HG03060 (cell line): Measurements from ENCODE around the gene SH3TC2.

Experiments
- ATAC-seq: cut with Tn5 transposase; IDR thresholded peaks from one replicate; pipeline ENCODE4 v1.9.1; 2021; ENCODE audit warnings: low read depth, moderate number of reproducible peaks; ENCODE audit not compliant: unreplicated experiment

SH3TC2 gene

DNA sequence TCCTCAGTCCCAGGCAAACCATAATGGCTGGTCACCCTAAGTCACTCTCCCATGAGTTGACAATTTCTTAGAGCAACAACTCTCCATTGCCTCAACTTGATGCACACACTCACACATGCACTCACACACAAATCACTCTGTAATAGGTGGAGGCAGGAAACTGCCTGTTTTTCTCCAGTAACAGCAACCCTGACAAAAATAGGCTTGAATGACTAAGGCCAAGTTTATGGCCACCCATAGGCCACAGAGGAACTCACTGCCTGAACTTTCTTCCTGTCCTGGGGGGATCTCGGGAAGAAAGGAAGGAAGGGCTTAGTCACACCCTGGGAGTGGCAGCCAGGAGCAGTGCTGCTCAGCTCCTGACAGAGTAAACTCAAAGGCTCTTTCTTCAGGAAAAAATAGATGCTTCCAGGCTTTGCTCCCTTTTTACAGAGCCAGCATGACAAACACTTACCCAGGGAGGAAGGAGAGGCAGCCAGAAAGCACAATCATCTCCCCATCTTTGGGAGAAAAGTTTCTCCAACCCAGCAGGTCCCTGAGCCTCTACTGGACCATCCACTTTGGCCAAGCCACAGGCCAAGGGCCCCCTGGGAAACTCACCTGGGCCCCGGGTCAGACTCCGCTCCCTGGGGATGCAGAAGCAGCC, 368 bp downstream of the SH3TC2 start:
- ATAC-seq = no peak

DNA sequence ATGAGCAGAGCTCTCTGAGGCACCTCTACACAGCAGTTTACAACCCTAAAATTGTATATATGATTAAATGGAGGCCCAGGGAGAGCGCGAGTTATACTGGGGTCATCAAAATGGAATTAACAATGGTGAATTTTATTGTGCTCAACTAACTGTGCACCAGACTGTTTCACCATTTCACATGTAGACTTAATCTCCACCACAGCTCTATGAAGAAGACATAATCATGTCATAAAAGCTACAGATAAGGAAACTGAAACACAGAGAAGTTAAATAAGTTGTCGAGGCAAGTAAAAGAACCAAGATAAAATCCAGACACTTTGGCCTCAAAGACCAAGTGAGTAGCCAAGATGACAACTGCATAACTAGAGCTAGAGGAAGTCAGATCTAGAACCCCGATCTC, 1.5 kb downstream of the SH3TC2 start:
- no peak for ATAC-seq

DNA sequence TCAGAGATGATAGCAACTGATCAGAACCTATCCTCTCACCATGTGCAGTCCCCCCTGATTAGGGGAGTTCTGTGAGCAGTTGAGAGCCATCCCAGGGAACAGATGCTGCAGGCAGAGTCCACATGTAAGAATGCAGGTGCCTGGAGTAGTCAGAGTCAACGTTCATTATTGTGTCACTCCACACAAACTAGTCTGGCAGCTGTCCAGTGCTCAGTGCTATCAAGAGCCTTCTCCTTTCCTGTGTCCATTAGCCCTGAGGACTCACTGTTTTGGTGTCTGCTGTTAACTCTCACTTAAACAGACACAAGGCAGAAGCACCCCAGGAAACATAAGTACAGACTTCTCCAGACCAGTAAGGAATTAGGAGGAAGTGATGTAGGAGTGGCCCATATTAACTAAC, 2.5 kb downstream of the SH3TC2 start:
- ATAC-seq = no peak

DNA sequence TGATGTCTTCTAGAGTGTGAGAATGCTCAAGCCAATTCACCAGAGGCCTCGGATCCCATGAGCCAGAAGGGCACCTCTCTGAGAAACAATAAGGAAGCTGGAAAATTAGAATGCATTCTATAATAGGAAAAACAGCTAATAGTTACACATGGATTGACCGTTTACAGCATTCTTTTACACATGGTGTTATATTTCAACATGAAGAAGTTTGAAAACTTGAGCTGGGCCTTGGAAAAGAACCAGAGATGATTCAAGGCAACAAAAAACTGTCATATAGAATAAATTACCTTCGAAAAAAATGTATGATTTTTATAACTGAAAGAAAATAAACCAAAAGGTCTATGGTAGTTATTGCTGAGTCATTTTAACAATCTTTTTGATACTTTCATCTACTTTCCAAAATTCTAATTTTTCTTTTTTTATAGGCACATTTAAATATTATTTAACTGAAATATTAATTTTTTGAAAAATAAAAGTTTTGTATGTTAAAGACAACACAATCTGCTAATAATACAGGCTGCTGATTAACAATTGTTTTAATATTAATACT, 6.2 kb downstream of the SH3TC2 start:
- no peak for ATAC-seq

DNA sequence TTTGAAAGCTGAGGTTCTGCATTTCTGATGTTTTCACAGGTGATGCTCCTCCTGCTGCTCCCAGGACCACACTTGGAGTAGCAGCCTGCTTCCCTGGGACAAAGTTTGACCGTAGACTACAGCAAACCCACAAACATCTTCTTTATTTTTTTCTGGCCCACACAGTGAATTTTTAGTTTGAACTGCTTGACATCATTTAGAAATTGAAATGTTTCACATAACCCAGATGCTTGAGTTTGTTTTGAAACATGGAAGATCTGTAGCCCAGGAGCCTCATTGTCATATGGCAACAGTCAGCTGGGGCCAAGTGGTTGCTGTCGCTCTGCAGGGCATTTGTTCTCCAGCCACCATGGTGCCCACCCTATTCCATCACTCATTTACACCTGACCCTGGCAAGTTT, 8.4 kb downstream of the SH3TC2 start:
- no peak for ATAC-seq

DNA sequence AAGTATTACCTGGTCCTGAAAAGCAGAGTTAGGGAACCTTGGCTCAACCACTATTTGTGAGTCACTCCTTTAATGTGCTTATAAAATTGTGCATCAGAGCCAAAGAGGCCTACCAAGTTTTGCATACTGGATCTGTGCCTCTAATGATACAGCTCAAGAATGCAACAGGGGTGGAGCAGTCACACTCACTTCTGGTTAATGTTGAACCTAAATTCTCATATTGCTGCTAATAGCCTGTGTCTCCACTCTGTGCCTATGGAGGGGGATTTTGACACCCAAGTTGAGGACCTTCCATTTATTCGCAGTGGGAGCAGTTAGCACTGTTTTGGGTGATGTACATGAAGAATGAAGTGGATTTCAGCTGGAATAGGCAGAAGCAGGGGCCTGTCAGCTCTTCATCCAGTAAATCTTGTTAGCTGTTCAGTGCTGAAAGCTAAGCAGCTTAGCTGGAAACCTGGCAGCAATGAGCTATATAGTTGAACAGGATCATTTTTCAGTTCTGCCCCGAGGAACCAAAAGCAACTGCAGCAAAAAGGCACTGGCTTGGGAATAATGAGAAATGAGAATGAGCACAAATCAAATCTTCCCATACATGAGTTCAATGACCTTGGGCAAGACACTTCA, 9.7 kb downstream of the SH3TC2 start:
- ATAC-seq = no peak

DNA sequence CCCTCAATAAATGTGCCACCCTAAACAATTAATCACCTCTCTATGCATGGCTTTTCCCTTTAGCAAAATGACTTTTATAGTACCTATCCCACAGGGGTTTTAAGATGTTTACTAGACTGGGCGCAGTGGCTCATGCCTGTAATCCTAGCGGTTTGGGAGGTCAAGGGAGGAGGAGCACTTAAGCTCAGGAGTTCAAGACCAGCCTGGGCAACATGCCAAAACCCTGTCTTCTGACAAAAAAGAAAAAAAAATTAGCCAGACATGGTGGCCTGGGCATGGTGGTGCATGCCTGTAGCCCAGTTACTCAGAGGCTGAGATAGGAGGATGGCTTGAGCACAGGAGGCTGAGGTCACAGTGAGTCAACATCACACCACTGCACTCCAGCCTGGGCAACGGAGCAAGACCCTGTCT, 13.5 kb downstream of the SH3TC2 start:
- ATAC-seq = no peak

DNA sequence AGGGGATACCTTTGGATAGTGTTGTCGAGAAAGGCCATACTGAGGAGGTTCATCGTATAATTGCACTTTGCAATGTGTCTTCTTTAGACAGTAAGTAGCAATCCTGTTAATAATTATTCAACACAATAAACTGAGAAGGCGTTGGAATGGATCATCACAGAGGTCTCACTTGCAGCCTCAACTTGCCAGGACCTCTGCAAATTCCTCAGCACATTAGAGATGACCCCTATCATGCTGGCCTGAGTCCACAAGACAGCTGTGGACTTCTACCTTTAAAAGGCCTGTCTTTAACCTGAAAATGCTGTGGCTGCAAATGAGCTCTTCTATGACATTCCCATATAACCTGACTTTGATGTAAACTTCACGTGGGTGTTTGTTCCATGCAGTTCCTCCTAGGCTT, 14.1 kb downstream of the SH3TC2 start:
- no peak for ATAC-seq

DNA sequence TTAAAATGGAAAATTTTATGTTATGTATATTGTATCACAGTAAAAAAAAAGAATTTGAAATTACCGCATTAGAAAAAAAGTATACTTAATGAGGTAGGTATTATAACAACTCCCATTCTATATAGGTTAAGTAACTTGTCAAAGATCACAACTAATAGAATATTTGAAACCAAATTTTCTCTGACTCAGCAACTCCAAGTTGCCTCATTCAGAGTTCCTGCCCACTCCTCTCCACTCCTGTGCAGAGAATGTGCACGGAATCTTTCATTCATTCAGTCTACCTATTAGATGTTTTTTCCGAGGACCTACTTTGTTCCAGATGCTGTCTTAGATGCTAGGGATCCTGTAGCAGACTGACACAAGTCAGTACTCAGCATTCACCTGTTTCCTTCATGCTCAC, 15.4 kb downstream of the SH3TC2 start:
- no peak for ATAC-seq

DNA sequence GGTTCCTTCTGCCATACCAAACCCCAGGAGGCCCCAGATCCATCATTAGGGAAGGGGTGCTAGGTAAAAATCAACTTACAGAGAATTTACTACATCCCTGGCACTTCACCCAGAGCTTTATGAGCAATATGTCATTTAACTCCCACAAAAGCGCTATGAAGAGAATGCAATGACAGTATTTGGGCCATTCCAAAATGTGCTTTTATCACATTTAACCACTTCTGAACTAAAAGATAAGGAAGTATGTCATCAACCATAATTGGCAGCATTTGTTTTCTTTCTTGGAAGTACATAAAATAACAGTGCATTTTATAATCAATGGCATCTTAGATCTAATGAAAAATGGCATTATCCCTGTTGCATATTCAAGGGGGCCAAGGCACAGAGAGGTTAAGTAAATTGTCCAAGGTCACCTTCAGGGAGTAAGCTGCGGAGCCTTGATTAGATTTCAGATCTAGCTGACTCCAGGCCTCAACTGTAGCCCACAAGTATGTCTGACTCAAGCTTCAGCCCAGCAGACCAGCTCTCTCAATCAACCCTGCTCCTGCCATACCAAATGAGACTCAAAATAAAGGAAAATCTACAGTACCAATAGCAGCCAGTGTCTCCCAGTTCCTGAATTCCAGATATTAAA, 16.5 kb downstream of the SH3TC2 start:
- no peak for ATAC-seq

DNA sequence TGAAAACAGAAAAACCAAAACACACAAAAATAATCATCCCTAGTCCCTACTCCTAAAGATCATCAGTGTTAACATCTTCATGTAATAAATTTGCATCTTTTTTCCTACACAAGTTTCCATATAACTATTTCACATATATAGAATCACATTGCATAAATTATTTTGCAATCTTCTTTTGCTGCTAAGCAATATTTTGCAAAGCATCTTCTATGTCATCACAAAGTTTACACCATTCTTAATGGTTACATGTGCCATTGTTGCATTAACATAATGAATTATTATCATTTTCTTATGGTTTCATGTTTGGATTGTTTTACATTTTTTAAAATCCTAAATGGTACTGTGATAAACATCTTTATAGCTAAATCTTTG, 17.8 kb downstream of the SH3TC2 start:
- no peak for ATAC-seq

DNA sequence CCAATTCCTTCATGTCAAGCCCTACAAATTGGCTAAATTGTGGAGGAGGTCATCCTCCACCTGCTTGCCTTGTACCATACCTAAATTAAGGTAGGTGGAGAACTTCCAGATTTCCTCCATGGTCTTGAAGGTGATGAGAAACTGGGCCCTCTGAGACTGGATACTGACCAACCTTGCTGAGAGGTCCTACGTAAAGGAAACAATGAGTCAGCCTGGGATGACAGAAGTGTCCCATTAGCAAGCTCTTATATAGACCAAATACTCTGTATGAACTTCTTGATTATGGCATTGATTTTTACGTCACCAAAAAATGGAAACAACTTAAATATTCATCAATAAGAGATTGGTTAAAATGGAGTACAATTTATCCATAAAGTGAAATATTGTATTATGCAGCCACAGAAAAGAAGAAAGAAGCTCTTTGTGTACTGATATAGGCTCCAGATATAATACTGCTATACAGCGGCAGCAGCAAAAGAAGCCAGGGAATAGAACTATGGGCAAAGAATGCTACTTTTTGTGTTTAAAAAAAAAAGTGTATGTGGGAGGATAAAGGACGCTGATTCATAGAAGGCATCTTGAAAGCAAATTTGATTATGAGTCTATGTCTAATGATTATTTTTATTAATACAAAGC, 18.3 kb downstream of the SH3TC2 start:
- ATAC-seq = no peak

DNA sequence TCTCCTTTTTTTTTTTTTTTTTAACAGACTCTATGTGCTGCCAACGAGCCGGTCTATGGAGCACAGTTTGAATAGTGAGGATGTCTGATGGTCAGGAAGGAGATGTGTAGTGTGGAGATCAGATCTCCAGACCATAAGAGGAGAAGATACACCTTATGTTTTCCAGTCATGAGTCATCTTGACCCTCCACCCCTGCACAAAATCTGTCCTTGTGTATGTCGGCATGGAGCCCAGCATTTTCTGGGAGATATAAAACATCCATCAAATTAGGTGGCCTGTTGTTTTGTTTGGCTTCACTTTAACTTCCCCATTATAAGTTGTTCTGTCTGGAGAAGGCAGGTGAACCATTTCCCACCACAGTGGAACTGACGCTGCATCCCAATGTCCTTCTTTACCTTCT, 19.2 kb downstream of the SH3TC2 start:
- no peak for ATAC-seq

DNA sequence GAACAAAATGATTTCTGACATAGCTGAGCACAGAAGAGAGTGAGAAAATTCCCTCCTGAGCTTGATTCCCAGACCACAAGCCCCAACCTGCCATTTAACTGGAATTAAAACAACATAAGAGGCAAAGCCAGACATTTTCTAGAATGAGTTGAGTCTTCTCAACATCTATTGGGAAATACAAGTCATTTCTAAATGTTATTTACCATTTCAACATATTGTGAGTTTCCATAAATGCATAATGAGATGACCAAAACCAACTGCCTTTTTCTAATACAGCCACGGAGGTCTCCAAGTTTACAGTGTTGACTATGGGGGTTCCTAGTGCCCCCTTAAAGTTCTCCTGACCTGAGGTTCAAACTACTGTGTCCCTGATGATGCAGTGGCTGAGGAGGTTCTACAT, 20.0 kb downstream of the SH3TC2 start:
- ATAC-seq = no peak

DNA sequence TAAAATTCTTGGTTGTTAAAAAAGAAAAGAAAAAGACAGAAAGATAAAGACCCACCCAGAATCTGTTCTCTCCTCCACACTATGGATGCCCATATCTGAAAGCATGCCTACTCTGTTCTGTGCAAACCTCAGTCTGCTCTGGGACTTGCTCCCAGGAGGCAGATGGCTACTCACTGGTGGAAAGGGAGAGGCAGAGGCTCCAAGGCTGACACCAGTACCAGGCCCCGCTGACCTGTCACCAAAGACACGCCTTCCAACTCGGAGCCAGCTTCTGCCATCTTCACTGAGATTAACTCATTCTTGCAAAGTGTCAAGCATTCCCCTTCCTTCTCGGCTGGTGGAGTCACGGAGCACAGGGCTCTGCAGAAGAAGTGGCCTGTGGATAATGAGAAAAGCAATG, 21.6 kb downstream of the SH3TC2 start:
- no peak for ATAC-seq

DNA sequence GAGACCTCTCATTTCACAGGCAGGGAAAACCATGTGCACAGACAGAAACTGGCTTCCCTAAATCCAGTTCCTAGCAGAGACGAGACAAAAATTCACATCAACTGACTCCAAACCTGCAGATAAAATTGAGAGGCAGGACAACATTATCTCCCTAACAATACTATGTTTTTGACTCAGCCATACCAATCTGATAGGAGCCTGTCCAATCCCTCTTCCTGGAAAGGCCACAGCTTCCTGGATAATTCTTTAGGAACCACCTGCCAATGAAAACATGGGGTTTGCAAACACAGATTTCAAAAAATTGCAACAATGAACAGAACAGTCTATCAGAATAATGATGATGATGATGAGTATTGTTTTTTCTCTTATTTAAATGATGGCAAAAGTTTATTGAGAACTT, 22.4 kb downstream of the SH3TC2 start:
- ATAC-seq = no peak

DNA sequence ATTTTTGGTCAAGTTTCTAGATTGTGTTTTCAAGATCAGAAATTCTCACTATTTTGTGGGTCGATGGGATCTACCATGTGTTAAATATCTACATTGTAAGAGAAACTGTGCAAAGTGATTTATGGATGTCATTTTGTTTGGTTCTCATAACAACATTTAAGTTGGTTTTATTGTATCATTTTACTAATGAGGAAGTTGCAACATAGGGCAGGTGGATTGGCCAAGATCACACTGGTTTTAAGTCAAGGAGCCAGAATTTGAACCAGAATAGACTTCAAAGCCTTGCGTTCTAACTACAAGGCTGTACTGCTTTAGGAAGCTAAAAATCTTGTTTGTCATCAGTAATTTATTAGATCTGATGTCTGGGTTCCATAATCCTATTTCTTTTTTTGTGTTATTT, 23.4 kb downstream of the SH3TC2 start:
- ATAC-seq = no peak

DNA sequence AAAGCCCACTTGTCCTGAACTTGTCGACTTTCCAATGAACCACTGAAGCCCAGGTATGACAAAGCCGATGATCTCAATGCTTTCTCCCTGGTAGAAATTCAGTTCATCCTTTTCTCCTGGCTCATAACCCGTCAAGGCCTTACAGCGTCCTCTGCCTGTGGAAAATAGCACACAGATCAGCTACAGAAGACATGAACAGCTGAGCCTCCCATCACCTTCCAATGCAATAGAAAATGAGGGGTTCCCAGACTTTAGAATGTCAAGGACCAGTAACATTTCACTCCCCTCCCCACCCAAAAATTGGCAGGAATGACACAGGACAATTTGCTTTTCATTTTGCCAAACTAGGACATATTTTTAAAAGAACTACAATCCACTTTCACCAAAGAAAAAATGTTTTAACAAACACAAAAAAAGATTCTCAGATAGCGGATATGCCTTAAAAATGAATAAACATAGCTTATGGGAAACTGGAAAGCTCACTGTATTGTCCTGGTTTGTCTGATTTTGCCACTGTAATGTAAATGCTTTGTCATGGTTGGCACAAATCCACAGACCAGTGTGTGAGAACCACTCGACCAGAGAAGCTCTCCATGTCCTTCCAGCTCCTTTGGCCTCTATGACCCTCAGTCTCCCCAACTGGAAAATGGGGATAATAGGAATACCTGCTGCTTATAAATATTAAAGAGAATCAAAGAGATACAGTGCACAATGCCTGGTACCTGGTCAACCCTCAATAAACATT, 24.4 kb downstream of the SH3TC2 start:
- ATAC-seq = no peak

DNA sequence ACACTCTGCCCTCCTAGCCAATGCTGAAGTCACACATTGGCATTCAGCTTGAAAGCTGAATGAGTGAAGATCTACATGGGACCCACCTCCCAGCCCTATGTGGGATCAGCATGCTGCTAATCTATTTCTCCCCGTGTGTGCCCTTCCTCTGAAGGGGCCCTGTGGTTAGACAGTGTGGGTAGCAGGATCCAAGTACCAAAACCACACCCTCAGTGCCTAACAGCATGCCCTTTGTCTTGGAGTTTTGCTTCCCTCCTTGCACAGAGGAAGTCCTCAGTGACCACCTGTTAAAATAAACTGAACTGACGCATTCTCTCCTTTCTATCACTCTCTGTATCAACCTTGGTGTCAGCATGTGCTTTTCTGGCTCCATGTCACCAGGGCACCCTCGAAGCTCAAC, 25.0 kb downstream of the SH3TC2 start:
- ATAC-seq = peak; percentile 53

DNA sequence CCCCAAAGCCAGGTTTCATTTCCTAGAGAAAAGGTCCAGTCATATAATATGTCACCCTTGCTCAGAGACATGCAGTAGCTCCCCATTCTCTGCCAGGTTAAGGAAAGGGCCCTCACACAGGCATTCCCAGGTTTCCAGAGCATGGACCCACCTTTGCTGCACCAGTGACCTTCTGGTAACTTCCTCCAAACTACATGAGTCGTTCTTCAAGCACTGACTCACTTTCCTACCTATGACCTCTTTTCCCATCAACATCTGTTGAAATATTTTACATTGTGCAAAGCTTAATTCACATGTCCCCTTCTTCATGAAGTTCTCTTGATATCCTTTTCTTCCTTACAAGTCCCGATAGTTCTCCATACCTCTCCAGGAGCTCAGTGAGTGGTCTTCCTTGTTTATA, 25.9 kb downstream of the SH3TC2 start:
- no peak for ATAC-seq

DNA sequence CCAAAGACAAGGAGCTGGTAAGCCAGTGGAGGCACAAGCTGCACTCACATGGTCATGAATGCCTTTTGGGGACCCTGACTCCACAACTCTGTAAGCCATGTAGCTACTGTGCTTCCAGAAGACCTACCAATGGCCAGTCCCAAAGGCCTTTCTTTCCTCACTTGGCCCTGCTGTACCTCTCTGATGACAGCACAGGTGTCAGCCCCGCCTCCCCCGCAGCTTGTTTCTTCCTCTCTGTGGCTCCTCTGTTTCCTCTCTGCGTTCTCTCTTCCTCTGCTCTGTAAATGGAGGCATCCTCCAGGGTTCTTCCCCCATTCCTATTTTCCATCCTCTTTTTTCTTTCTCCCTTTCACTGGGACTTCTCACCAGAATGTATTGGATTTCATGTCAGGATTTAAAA, 26.7 kb downstream of the SH3TC2 start:
- no peak for ATAC-seq
